ENCODE measurements around the gene CCDC6. TPM values are rescaled to one million over a fixed set of nuclear protein-coding genes. Genes with fewer than 3 reads are reported as not detected.

Gene CCDC6
- total RNA-seq, 4 donors from 2014 or later = 52.5 to 65.8 (median 57.7) TPM

DNA sequence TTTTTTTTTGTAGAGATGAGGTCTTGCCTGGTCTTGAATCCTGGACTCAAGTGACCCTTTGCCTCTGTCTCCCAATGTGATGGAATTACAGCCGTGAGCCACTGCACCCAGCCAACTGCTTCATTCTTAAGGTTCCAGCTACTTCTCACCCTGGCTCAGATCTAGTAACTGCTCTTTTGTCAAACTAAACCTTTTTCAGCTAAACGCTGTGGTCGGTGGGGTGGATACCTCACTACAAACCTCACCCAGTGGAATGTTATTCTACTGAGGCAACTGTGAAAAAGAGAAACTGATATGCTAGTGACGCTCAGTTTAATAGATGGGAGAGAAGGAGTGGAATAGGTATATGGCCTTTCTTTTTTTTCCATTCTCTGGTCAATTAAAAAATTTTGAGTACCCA lies 151.4 kb downstream of the CCDC6 start:
- no peaks in the 10 kb centered on the region for H3K27me3 ChIP-seq
- WGBS, 2 donors = 86 to 89% methylated on average over 4 of the region's 4 CpGs
- intact Hi-C loops (cut with DNase I) = no loop called here

DNA sequence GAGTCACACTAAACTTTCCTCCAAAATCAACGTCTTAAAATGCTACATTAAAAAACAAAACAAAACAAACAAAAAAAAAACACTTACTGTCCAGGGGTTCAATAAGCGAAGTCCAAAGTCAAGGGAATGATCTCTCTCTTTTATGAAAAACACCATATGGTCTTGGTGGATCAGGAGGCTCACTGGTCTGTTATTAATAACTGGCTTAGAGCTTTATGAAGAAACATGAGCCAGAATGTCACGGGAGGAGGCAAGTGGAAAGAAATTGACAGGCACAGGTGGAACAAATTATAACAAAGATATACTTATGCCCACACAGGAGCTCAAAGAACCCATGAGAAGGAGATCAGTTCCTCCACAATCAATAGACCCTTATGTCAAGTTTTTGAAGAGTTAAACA lies 153.1 kb downstream of the CCDC6 start, which contains the start of gene MRLN:
Gene MRLN, minus strand, starts transcription at position 189 of the 400 bp plus-strand sequence.
- Histone ChIP-seq H3K4me1 (no peaks in the 10 kb centered on the region), H3K27ac (no peak within 1 kb of the TSS), H3K36me3 (no peaks in the 10 kb centered on the region), H3K9me3 (no peaks in the 10 kb centered on the region), H3K27me3 (no peaks in the 10 kb centered on the region), H3K4me3 (no peak within 1 kb of the TSS)
- no peak for DNase-seq
- intact Hi-C loops (cut with DNase I) = no loop called here
- TF ChIP-seq, protein P1, sequence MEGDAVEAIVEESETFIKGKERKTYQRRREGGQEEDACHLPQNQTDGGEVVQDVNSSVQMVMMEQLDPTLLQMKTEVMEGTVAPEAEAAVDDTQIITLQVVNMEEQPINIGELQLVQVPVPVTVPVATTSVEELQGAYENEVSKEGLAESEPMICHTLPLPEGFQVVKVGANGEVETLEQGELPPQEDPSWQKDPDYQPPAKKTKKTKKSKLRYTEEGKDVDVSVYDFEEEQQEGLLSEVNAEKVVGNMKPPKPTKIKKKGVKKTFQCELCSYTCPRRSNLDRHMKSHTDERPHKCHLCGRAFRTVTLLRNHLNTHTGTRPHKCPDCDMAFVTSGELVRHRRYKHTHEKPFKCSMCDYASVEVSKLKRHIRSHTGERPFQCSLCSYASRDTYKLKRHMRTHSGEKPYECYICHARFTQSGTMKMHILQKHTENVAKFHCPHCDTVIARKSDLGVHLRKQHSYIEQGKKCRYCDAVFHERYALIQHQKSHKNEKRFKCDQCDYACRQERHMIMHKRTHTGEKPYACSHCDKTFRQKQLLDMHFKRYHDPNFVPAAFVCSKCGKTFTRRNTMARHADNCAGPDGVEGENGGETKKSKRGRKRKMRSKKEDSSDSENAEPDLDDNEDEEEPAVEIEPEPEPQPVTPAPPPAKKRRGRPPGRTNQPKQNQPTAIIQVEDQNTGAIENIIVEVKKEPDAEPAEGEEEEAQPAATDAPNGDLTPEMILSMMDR (IDR thresholded peaks at IDR 0.05) = no peak
- TF ChIP-seq POLR2A (IDR thresholded peaks at IDR 0.05) = no peak
- 61 to 65% methylated on average over 3 of the region's 3 CpGs for WGBS, 2 donors

More for the DNA sequence above, 151.4 kb downstream of the CCDC6 start:
- Histone ChIP-seq H3K27ac (no peak overlapping the region), H3K4me3 (no peak overlapping the region), H3K9me3 (no peaks in the 10 kb centered on the region), H3K4me1 (no peaks in the 10 kb centered on the region), H3K36me3 (no peaks in the 10 kb centered on the region)
- DNase-seq = no peak
- TF ChIP-seq, protein P1 (IDR thresholded peaks at IDR 0.05) = no peak
- no peak for TF ChIP-seq POLR2A (IDR thresholded peaks at IDR 0.05)

DNA sequence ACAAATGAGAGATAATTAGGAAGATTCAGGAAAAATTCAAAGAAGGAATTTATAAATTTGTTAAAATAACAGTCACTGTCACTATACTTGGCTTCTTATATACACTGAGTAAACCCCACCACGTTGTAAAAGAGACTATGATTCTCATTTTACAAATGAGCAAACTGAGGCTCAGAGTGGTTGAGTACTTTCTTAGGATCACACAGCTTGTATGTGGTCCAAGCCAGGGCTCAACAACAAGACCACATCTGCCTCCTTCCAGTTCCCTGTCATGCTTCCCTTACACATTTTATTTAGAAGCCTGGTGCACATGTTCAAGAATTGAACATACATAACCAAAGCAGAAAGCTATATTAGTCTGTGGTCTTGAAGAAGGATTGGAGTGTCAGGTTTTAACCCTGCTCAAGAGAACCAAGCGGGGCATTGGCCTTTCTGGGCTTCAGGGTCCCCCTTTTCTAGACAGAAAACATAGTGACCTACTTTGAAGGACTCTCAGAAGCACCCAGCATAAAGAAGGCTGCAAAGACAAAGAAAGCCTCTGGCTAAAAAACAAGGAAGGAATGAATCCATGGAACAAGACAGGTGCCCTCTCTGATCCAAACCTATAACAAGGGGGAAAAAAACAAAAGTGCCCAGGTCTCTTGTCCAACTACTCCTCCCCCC lies 153.9 kb downstream of the CCDC6 start:
- Histone ChIP-seq H3K36me3 (no peaks in the 10 kb centered on the region), H3K27me3 (no peaks in the 10 kb centered on the region), H3K4me1 (no peaks in the 10 kb centered on the region), H3K4me3 (no peak overlapping the region), H3K27ac (no peak overlapping the region), H3K9me3 (no peaks in the 10 kb centered on the region)
- no peak for TF ChIP-seq POLR2A (IDR thresholded peaks at IDR 0.05)
- TF ChIP-seq, protein P1 (IDR thresholded peaks at IDR 0.05) = no peak
- WGBS, 2 donors = 67 to 74% methylated on average over 2 of the region's 2 CpGs
- intact Hi-C loops (cut with DNase I) = no loop called here
- no peak for DNase-seq

DNA sequence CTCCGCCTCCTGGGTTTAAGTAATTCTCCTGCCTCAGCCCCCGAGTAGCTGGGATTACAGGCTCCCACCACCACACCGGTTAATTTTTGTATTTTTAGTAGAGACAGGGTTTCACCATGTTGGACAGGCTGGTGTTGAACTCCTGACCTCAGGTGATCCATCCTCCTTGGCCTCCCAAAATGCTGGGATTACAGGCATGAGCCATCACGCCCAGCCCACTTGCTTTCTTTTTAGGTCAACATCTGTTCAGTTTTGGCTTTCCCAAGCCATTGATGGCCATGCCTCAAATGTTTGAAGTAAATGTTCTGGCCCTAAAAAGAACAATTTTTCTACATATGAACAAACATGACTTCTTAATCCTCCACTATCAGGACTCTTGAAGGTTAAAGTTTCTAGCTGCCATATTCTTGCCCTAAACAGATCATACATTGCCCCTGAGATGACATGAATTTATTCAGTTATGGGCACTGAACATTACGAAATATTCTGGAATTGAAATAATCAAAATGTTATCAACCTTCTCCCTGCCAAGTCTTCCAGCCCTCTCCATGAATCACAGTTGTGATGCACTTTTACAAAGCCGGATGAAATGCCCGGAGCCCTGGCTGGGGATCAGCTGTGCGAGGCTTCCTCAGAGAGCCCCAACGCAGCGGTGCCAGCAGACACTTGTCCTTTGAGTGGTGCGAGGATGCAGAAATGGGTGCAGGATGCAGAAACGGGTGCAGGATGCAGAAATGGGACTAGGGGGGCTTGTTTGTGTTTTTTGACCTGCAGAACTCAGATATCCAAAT lies 156.0 kb downstream of the CCDC6 start:
- 58 to 59% methylated on average over 8 to 12 of the region's 12 CpGs for WGBS, 2 donors
- H3K4me1 ChIP-seq = no peaks in the 10 kb centered on the region

More for the DNA sequence above, 156.0 kb downstream of the CCDC6 start:
- no peak for DNase-seq
- intact Hi-C loops (cut with DNase I) = no loop called here
- H3K9me3 ChIP-seq = no peaks in the 10 kb centered on the region
- H3K36me3 ChIP-seq = no peaks in the 10 kb centered on the region
- TF ChIP-seq POLR2A (IDR thresholded peaks at IDR 0.05) = no peak
- TF ChIP-seq, protein P1 (IDR thresholded peaks at IDR 0.05) = no peak
- H3K27me3 ChIP-seq = no peaks in the 10 kb centered on the region
- no peak overlapping the region for H3K27ac ChIP-seq
- no peak overlapping the region for H3K4me3 ChIP-seq
